Upper lobe of left lung (tissue), 6 donors: Measurements from ENCODE around the gene DMRT3. TPM values are rescaled to one million over a fixed set of nuclear protein-coding genes. Genes with fewer than 3 reads are reported as not detected.

Source experiments
- ATAC-seq, 2 donors: fragments of 200-7000 bp; cut with Tn5 transposase; one replicate each; pipeline ENCODE4 v1.9.1; 2022; ENCODE audit warnings: mild to moderate bottlenecking in 2 of 2, moderate library complexity in 2 of 2; ENCODE audit not compliant: low FRiP score in 2 of 2
- DNase-seq, 2 donors: peaks; one replicate each; pipeline ENCODE4 v3.0.0-alpha.2; 2019 to 2020
- H3K27ac ChIP-seq, 4 donors: fragments of 200-600 bp; sonication (generic); one replicate each; pipeline ENCODE4 v1.5.1; 2016 to 2019
- H3K27me3 ChIP-seq, 4 donors: fragments of 200-600 bp; sonication (generic); one replicate each; pipeline ENCODE4 v1.5.1; 2017 to 2019
- H3K36me3 ChIP-seq, 4 donors: fragments of 200-600 bp; sonication (generic); one replicate each; pipeline ENCODE4 v1.5.1; 2016 to 2019
- H3K4me1 ChIP-seq, 4 donors: fragments of 200-600 bp; sonication (generic); one replicate each; pipeline ENCODE4 v1.5.1; 2018 to 2019
- H3K4me3 ChIP-seq, 4 donors: fragments of 200-600 bp; sonication (generic); one replicate each; pipeline ENCODE4 v1.5.1; 2017 to 2019; ENCODE audit warnings: mild to moderate bottlenecking in 2 of 4, moderate library complexity in 1 of 4
- H3K9me3 ChIP-seq, 4 donors: fragments of 200-600 bp; sonication (generic); one replicate each; pipeline ENCODE4 v1.5.1; 2018 to 2019
- EP300 ChIP-seq, 4 donors: sonication (generic); formaldehyde crosslinking; IDR thresholded peaks; one replicate each; pipeline ENCODE4 v1.5.1; 2017; ENCODE audit warnings: antibody characterized with exemption in 4 of 4, control low read depth in 2 of 4
- POLR2A ChIP-seq, 4 donors: fragments of 450-650 bp; IDR thresholded peaks; one replicate each; pipeline ENCODE4 v1.5.1; 2016 to 2017; ENCODE audit warnings: antibody characterized with exemption in 4 of 4, mild to moderate bottlenecking in 2 of 4
- POLR2AphosphoS5 ChIP-seq, 2 donors: sonication (generic); formaldehyde crosslinking; IDR thresholded peaks; one replicate each; pipeline ENCODE4 v1.5.1; 2017; ENCODE audit warnings: antibody characterized with exemption in 2 of 2
- WGBS, 2 donors: methylation state at CpG; one replicate each; pipeline ENCODE4 v1.1.5; 2017 to 2018; 5-methylcytosine and 5-hydroxymethylcytosine counted together
- total RNA-seq, 6 donors: library from RNA; depleted of rRNA in 4 of 6; stranded (reverse); fragments of >200 nt in 4 of 6; gene quantifications; one replicate each; pipeline versions ENCODE4 v1.1.0 to v1.2.1, GENCODE V29; 2016 to 2021
- TF ChIP-seq, protein P1 (sequence below), 6 experiments: fragments of 450-650 bp in 4 of 6; fragments of 200-600 bp in 2 of 6; sonication (generic) in 2 of 6; IDR thresholded peaks; one replicate each; pipeline ENCODE4 v1.5.1; 2016 to 2019; ENCODE audit warnings: antibody characterized with exemption in 6 of 6
- donor health status: DM: no; HTN: no; CAD: no; lungs with moderate emphysema.
- donor health status: DM: no; HTN: yes; CAD: no; lungs with severe emphysema.

DMRT3 gene
- total RNA-seq, 6 donors from 2014 or later = 0.49 TPM; not detected in 5

DNA sequence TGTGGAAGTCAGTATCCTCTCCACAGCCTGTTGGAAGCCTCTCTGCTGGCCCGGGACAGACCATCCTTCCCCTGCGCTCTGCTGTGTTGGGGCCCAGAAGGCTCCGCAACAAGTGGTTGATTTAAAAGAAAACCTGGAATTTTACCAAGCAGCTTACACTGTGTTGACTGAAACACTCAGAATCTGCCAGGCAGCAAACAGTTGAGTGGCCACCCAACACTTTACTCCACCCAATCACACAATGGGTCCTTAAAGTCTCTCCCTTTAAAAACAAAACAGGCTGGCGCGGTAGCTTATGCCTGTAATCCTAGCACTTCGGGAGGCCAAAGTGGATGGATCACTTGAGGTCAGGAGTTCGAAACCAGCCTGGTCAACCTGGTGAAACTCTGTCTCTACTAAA, 28.0 kb upstream of the DMRT3 start:
- WGBS, 2 donors = 67 to 77% methylated on average over 6 to 7 of the region's 7 CpGs
- Histone ChIP-seq H3K27me3 (no peaks in the 10 kb centered on the region), H3K9me3 (no peaks in the 10 kb centered on the region), H3K4me3 (no peak overlapping the region), H3K36me3 (no peaks in the 10 kb centered on the region), H3K4me1 (no peaks in the 10 kb centered on the region), H3K27ac (no peak overlapping the region)
- peak in 1 of 2 donors; percentile 75 for DNase-seq
- ATAC-seq = peak; percentile 36 to 80
- no peak for TF ChIP-seq POLR2A (IDR thresholded peaks at IDR 0.05)
- TF ChIP-seq POLR2AphosphoS5 (IDR thresholded peaks at IDR 0.05) = no peak
- no peak for TF ChIP-seq EP300 (IDR thresholded peaks at IDR 0.05)
- TF ChIP-seq, protein P1, sequence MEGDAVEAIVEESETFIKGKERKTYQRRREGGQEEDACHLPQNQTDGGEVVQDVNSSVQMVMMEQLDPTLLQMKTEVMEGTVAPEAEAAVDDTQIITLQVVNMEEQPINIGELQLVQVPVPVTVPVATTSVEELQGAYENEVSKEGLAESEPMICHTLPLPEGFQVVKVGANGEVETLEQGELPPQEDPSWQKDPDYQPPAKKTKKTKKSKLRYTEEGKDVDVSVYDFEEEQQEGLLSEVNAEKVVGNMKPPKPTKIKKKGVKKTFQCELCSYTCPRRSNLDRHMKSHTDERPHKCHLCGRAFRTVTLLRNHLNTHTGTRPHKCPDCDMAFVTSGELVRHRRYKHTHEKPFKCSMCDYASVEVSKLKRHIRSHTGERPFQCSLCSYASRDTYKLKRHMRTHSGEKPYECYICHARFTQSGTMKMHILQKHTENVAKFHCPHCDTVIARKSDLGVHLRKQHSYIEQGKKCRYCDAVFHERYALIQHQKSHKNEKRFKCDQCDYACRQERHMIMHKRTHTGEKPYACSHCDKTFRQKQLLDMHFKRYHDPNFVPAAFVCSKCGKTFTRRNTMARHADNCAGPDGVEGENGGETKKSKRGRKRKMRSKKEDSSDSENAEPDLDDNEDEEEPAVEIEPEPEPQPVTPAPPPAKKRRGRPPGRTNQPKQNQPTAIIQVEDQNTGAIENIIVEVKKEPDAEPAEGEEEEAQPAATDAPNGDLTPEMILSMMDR (IDR thresholded peaks at IDR 0.05) = no peak

- ATAC-seq = no peak
- Histone ChIP-seq H3K4me3 (no peak overlapping the region), H3K9me3 (no peaks in the 10 kb centered on the region), H3K36me3 (no peaks in the 10 kb centered on the region), H3K27me3 (peaks cover 0 to 3% (median 0%) of the 10 kb centered on the region in 4 donors), H3K27ac (no peak overlapping the region), H3K4me1 (no peaks in the 10 kb centered on the region)
- no peak for DNase-seq
- 63 to 73% methylated on average over 1 of the region's 1 CpG for WGBS, 2 donors
- TF ChIP-seq POLR2A (IDR thresholded peaks at IDR 0.05) (no peak), EP300 (IDR thresholded peaks at IDR 0.05) (no peak), POLR2AphosphoS5 (IDR thresholded peaks at IDR 0.05) (no peak)
- TF ChIP-seq, protein P1 (IDR thresholded peaks at IDR 0.05) = no peak
These were observed 26.3 kb upstream of the DMRT3 start for GRCh38 chr9:950139-950538.

- Histone ChIP-seq H3K36me3 (no peaks in the 10 kb centered on the region), H3K4me1 (no peaks in the 10 kb centered on the region), H3K9me3 (no peaks in the 10 kb centered on the region), H3K27me3 (peaks cover 0 to 3% (median 0%) of the 10 kb centered on the region in 4 donors), H3K27ac (no peak overlapping the region), H3K4me3 (no peak overlapping the region)
- ATAC-seq (no peak), DNase-seq (no peak)
- WGBS, 2 donors = 75 to 82% methylated on average over 4 of the region's 4 CpGs
- TF ChIP-seq, protein P1 (IDR thresholded peaks at IDR 0.05) = no peak
- no peak for TF ChIP-seq POLR2A (IDR thresholded peaks at IDR 0.05)
- no peak for TF ChIP-seq POLR2AphosphoS5 (IDR thresholded peaks at IDR 0.05)
- TF ChIP-seq EP300 (IDR thresholded peaks at IDR 0.05) = no peak
These were observed 23.9 kb upstream of the DMRT3 start for GRCh38 chr9:952546-952945.

DNA sequence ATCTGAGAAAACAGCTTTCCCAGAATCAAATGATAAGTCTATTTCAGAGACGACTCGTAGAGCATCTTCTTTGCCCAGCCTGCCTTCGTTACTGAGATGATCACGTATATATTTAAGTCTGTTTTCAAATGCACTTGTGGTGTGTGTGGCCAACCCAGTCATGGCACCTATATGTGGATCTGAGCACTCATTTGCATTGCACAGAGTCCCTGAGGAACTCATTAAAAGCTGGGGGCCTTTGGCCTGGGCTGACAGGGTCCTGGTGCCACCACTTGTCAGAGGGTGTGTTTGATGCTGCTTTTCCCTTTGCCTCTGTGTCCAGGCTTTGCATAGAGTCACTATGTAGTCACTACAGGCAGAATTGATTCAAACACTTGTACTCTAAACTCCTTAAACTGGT, 17.4 kb upstream of the DMRT3 start:
- H3K4me1 ChIP-seq = no peaks in the 10 kb centered on the region
- ATAC-seq (no peak), DNase-seq (no peak)
- TF ChIP-seq POLR2A (IDR thresholded peaks at IDR 0.05) (no peak), POLR2AphosphoS5 (IDR thresholded peaks at IDR 0.05) (no peak), EP300 (IDR thresholded peaks at IDR 0.05) (no peak)
- TF ChIP-seq, protein P1 (IDR thresholded peaks at IDR 0.05) = no peak
- no peaks in the 10 kb centered on the region for H3K36me3 ChIP-seq
- H3K27ac ChIP-seq = no peak overlapping the region
- WGBS, 2 donors = 79 to 90% methylated on average over 4 of the region's 4 CpGs
- H3K27me3 ChIP-seq = peaks cover 0 to 2% (median 0%) of the 10 kb centered on the region in 4 donors
- H3K9me3 ChIP-seq = no peaks in the 10 kb centered on the region
- H3K4me3 ChIP-seq = no peak overlapping the region

DNA sequence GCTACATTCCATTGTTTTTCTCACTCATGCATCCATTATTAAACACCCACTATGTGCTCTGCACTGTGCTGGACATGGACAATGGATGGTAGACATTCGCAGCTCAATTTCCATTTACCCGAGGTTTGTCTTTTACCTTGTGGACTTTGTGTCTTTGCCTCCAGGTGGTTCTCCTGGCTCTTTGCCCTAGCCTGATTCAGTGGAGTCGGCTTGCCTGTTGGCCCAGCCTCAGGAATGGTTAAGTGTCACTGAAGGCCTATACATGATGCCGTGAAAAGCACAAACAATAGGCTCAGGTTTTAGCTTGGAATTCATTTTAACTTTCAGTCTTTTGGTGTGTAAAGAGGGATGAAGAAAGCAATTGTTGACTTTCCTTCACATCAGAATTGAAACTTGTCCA, 16.5 kb upstream of the DMRT3 start:
- H3K27ac ChIP-seq = no peak overlapping the region
- TF ChIP-seq EP300 (IDR thresholded peaks at IDR 0.05) = no peak
- TF ChIP-seq, protein P1 (IDR thresholded peaks at IDR 0.05) = no peak
- TF ChIP-seq POLR2A (IDR thresholded peaks at IDR 0.05) = no peak
- no peak for TF ChIP-seq POLR2AphosphoS5 (IDR thresholded peaks at IDR 0.05)
- ATAC-seq = no peak
- H3K9me3 ChIP-seq = no peaks in the 10 kb centered on the region
- no peak for DNase-seq
- no peaks in the 10 kb centered on the region for H3K36me3 ChIP-seq
- WGBS, 2 donors = 72 to 74% methylated on average over 4 of the region's 4 CpGs
- H3K4me1 ChIP-seq = no peaks in the 10 kb centered on the region
- no peaks in the 10 kb centered on the region for H3K27me3 ChIP-seq
- H3K4me3 ChIP-seq = no peak overlapping the region
